LNCaP clone FGC (cell line): ENCODE measurements around the gene TAS2R9.

ENCODE experiments used
- DNase-seq: peaks from one replicate; pipeline ENCODE4 v3.0.0-alpha.2; 2011; ENCODE audit warnings: low read depth
- H3K4me3 ChIP-seq: 2 replicates; pipeline ENCODE4 v1.5.1; 2011; ENCODE audit warnings: mild to moderate bottlenecking, low read depth, low read length, control low read depth
- TF ChIP-seq, protein P1 (sequence below): IDR thresholded peaks from 2 replicates; pipeline ENCODE4 v1.5.1; 2012; ENCODE audit warnings: mild to moderate bottlenecking; ENCODE audit not compliant: control insufficient read depth, insufficient read depth; ENCODE audit errors: extremely low read depth

The TAS2R9 gene

DNA sequence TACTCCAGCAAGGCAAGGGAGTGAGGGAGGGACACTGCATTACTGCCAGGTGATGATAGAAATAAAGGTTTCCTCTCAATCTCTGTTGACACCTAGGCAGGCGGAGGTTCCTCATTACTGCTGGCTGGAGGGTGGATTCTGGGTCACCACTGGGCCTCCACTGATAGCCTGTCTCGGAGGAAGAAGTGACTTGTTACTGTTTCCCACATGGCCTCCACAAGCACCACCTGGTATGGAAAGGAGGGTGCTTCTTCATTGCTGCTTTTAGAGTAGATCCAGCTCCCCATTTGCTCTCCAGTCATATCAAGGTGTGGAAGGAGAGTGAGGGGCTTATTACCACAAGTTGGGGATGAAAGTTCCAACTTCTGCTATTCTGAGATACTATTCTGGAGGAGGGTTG, 32.9 kb upstream of the TAS2R9 start:
- DNase-seq = no peak
- TF ChIP-seq, protein P1, sequence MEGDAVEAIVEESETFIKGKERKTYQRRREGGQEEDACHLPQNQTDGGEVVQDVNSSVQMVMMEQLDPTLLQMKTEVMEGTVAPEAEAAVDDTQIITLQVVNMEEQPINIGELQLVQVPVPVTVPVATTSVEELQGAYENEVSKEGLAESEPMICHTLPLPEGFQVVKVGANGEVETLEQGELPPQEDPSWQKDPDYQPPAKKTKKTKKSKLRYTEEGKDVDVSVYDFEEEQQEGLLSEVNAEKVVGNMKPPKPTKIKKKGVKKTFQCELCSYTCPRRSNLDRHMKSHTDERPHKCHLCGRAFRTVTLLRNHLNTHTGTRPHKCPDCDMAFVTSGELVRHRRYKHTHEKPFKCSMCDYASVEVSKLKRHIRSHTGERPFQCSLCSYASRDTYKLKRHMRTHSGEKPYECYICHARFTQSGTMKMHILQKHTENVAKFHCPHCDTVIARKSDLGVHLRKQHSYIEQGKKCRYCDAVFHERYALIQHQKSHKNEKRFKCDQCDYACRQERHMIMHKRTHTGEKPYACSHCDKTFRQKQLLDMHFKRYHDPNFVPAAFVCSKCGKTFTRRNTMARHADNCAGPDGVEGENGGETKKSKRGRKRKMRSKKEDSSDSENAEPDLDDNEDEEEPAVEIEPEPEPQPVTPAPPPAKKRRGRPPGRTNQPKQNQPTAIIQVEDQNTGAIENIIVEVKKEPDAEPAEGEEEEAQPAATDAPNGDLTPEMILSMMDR = no peak
- H3K4me3 ChIP-seq = no peak overlapping the region

DNA sequence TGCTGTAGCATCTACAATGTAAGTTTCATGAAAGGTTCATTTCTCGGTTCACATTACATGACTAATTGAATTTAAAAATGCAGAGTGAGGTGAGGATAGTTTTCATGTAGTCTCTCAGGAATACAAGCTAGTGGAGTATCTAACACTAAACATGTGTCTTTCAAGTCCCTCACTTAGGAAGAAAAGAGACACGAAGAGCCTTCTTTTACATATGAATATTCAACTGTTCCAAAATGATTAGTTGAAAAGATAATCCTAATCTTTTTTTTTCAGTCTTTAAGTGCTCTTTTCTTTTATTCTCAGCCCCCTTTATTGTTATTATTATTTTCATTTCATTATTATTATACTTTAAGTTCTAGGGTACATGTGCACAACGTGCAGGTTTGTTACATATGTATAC, 28.5 kb upstream of the TAS2R9 start:
- no peak for DNase-seq
- TF ChIP-seq, protein P1 = no peak
- H3K4me3 ChIP-seq = no peak overlapping the region

DNA sequence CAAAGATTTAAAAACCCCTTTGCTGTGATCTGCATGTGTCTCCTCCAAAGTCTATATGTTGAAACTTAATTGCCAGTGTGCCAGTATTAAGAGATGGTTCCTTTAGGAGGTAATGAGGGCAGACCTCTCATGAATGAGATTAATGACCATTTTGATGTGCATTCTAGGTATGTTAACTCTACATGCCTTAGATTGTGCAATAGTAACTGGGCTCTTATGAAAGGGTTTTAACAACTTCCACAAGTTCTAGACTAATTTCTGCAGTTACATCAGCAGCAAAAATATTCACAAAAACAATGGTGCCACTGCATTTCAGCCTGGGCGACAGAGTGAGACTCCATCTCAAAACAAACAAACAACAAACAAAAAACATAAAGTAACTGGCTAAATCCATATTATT, 20.0 kb upstream of the TAS2R9 start:
- H3K4me3 ChIP-seq = no peak overlapping the region
- TF ChIP-seq, protein P1 = no peak
- no peak for DNase-seq

DNA sequence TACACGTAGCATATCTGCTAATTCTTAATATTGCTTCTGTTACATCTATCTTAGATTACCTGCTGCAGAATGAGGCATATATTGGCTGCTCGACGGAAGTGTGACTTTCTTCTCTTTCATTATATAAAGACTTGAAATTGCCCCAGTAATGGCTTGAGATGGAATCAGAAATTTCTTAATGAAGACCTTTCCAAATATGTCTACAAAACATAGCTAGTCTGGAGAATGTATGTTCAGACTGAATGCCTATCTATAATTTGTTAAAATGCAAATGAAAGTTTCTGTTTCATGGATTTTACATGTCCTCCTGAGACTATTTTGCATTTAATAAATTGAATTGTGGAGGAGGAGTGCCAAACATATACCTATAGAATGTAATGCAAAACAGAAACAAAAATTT, 16.3 kb upstream of the TAS2R9 start, which contains the start of gene TAS2R10:
Gene TAS2R10, minus strand, starts transcription at position 101 of the 400 bp plus-strand sequence. Its CDS starts 89 bp downstream, at position 12.
- TF ChIP-seq, protein P1 = no peak
- H3K4me3 ChIP-seq = no peak within 1 kb of the TSS
- no peak for DNase-seq

DNA sequence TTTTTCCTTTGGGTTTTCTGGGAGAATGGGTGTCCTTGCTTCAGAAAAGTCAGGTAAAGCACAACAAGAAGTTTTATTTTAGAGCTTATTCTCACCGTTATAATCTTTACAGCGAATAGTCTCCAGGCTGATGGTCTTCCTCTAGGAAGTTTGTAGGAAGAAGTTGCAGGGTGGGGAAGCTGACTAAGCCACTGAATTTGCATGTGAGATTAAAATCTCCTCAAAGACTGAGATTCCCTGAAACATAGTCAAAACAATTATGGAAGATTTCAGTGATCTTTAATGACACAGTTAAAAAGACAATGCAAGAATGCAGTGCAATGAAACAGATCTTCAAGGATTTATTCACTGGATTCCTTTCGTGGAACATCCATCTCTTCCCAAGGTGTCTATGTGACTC, 15.0 kb upstream of the TAS2R9 start:
- H3K4me3 ChIP-seq = no peak overlapping the region
- no peak for DNase-seq
- TF ChIP-seq, protein P1 = no peak

DNA sequence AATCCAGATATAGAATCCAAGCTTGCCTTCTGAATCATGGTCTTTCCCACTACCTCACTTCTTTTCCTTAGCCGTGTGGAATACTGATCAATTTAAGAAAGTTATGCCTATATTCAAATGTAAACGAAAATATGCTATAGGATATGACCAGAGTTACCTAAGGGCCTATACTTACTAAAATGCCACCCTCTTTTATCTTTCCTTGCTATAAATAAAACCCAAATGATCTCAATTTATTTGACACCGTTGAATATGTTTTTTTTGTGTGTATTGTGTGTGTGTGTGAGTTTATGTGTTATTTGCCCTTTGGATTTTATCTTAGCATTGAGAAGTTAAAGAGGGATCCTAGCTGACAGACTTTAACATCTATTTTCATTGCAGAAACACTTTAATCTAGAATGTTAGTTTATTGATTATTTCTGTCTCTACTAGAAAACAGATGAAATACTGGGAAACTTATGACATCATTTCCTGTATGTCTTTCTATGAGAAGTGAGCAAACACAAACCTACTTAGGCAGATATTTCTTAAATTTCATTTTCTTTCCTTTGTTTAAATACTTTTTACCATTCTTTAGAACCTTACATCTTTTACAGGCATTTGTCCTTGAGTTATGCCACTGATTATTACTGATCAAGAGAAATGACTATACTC, 2.0 kb upstream of the TAS2R9 start:
- TF ChIP-seq, protein P1 = no peak
- no peak for DNase-seq
- H3K4me3 ChIP-seq = no peak overlapping the region

DNA sequence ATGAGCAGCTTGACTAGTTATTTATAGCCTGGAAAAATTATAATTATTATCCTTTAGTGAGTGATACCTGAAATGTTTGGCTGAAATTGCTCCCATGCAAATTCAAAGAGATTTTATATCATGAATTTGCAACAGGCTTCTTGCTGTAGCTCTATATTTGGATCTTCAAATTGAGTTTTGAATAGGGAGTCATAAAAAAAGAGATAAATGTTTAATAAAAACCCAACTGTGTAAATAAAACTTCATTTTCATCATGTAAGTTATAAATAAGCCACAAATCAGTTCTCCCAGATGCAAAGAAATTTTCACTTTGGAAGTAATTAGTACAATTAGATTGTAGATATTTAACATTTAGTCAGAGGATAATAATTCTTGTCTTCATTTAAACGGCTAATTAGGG, 2.8 kb downstream of the TAS2R9 start, which contains the start of gene TAS2R8:
Gene TAS2R8, minus strand, starts transcription at position 101 of the 400 bp plus-strand sequence. CDS start 306 bp downstream, outside the sequence.
- no peak for DNase-seq

More for the DNA sequence above, 2.8 kb downstream of the TAS2R9 start, which contains the start of gene TAS2R8:
- TF ChIP-seq, protein P1 = no peak
- no peak within 1 kb of the TSS for H3K4me3 ChIP-seq
